GM21717 (cell line): ENCODE measurements around the gene SERPING1.
"Not testable (repeated sequence)": the region's sequence is repeated elsewhere in the genome, so short reads cannot be mapped to it uniquely, and the experiment has no call there.

Experiments
- ATAC-seq: cut with Tn5 transposase; IDR thresholded peaks from one replicate; pipeline ENCODE4 v1.9.1; 2021; ENCODE audit warnings: mild to moderate bottlenecking, moderate library complexity; ENCODE audit not compliant: unreplicated experiment

The SERPING1 gene

GRCh38 chr11:57650739-57651090, 53.2 kb downstream of the SERPING1 start:
- ATAC-seq: no peak

- no peak for ATAC-seq
Measured at GRCh38 chr11:57651408-57651807, 53.9 kb downstream of the SERPING1 start.

GRCh38 chr11:57652230-57652629, 54.7 kb downstream of the SERPING1 start:
- ATAC-seq: not testable (repeated sequence)

GRCh38 chr11:57652662-57653061, 55.2 kb downstream of the SERPING1 start:
- no peak for ATAC-seq

- no peak for ATAC-seq
Measured at GRCh38 chr11:57653163-57653562, 55.7 kb downstream of the SERPING1 start.

- no peak for ATAC-seq
Measured at GRCh38 chr11:57656885-57657193, 59.4 kb downstream of the SERPING1 start.

- ATAC-seq: peak; percentile 98
Measured at GRCh38 chr11:57657194-57658022, 59.9 kb downstream of the SERPING1 start, which contains the start of gene CLP1. CLP1 (plus strand) TSS chr11:57657762; CDS start chr11:57659477, 1,715 bp downstream.

- peak; percentile 2 for ATAC-seq
Measured at GRCh38 chr11:57658023-57658361, 60.5 kb downstream of the SERPING1 start.

- no peak for ATAC-seq
Measured at GRCh38 chr11:57659669-57660068, 62.2 kb downstream of the SERPING1 start.

GRCh38 chr11:57662893-57663292, 65.4 kb downstream of the SERPING1 start:
- ATAC-seq: no peak

GRCh38 chr11:57663975-57664374, 66.5 kb downstream of the SERPING1 start:
- no peak for ATAC-seq
